Upper lobe of right lung (tissue), 1 donor: ENCODE data around the gene TRMT6. TPM values are rescaled to one million over a fixed set of nuclear protein-coding genes. Genes with fewer than 3 reads are reported as not detected.

ENCODE experiments used
- ATAC-seq: fragments of 200-7000 bp; cut with Tn5 transposase; one replicate; pipeline ENCODE4 v1.9.1; 2020; ENCODE audit warnings: mild to moderate bottlenecking, moderate library complexity
- DNase-seq: peaks from one replicate; pipeline ENCODE4 v3.0.0-alpha.2; 2020
- H3K27ac ChIP-seq: fragments of 200-600 bp; one replicate; pipeline ENCODE4 v1.8.0; 2022
- H3K27me3 ChIP-seq: fragments of 200-600 bp; one replicate; pipeline ENCODE4 v1.8.0; 2022; ENCODE audit warnings: mild to moderate bottlenecking
- H3K36me3 ChIP-seq: fragments of 200-600 bp; one replicate; pipeline ENCODE4 v1.8.0; 2022
- H3K4me1 ChIP-seq: fragments of 200-600 bp; one replicate; pipeline ENCODE4 v1.8.0; 2022
- H3K4me3 ChIP-seq: fragments of 200-600 bp; one replicate; pipeline ENCODE4 v1.8.0; 2022; ENCODE audit warnings: mild to moderate bottlenecking
- H3K9me3 ChIP-seq: fragments of 200-600 bp; one replicate; pipeline ENCODE4 v1.8.0; 2022
- CTCF ChIP-seq: fragments of 200-600 bp; IDR thresholded peaks from one replicate; pipeline ENCODE4 v1.8.0; 2022; ENCODE audit warnings: antibody characterized with exemption
- intact Hi-C: fragments of 100-400 bp; cut with DNase I; formaldehyde crosslinking; loops from one replicate; pipeline ENCODE4 v1.11.0; 2022
- total RNA-seq: library from RNA; stranded (reverse); fragmentation: NEBNext Ultra II Directional; extraction: Animal tissue kit (Norgen Biotek cat#: 25700); gene quantifications from one replicate; pipeline ENCODE4 v1.2.1, GENCODE V29; 2021
- donor health status: DM: no; HTN: yes; CAD: no; lungs with severe emphysema.

Gene TRMT6
- total RNA-seq, 1 donor from 2014 or later, result 8.5 TPM

- ATAC-seq (no peak), DNase-seq (no peak)
- TF ChIP-seq CTCF, result no peak
- Histone ChIP-seq H3K4me3 (no peak overlapping the region), H3K36me3 (peaks cover 14% of the 10 kb centered on the region), H3K27ac (no peak overlapping the region), H3K4me1 (no peaks in the 10 kb centered on the region), H3K27me3 (no peaks in the 10 kb centered on the region), H3K9me3 (no peaks in the 10 kb centered on the region)
- intact Hi-C loops, result no loop called here
Observed at GRCh38 chr20:5989539-5989938, 39.2 kb upstream of the TRMT6 start.

GRCh38 chr20:5987383-5987782, 37.0 kb upstream of the TRMT6 start:
- intact Hi-C loops, result no loop called here
- peaks cover 9% of the 10 kb centered on the region for H3K36me3 ChIP-seq
- DNase-seq, result no peak
- H3K4me1 ChIP-seq, result no peaks in the 10 kb centered on the region
- no peak overlapping the region for H3K4me3 ChIP-seq
- no peaks in the 10 kb centered on the region for H3K27me3 ChIP-seq
- no peaks in the 10 kb centered on the region for H3K9me3 ChIP-seq
- ATAC-seq, result no peak
- no peak for TF ChIP-seq CTCF
- H3K27ac ChIP-seq, result no peak overlapping the region

GRCh38 chr20:5980720-5981538, 30.6 kb upstream of the TRMT6 start:
- DNase-seq (no peak), ATAC-seq (no peak)
- Histone ChIP-seq H3K9me3 (no peaks in the 10 kb centered on the region), H3K27ac (no peak overlapping the region), H3K27me3 (no peaks in the 10 kb centered on the region), H3K36me3 (peaks cover 9% of the 10 kb centered on the region), H3K4me1 (no peaks in the 10 kb centered on the region), H3K4me3 (no peak overlapping the region)
- no peak for TF ChIP-seq CTCF
- intact Hi-C loops, result no loop called here

GRCh38 chr20:5979801-5980200, 29.5 kb upstream of the TRMT6 start:
- H3K9me3 ChIP-seq, result no peaks in the 10 kb centered on the region
- H3K4me1 ChIP-seq, result no peaks in the 10 kb centered on the region
- no peak overlapping the region for H3K27ac ChIP-seq
- no peaks in the 10 kb centered on the region for H3K27me3 ChIP-seq
- no peak for TF ChIP-seq CTCF
- intact Hi-C loops, result no loop called here
- DNase-seq (no peak), ATAC-seq (no peak)
- H3K36me3 ChIP-seq, result peaks cover 9% of the 10 kb centered on the region
- no peak overlapping the region for H3K4me3 ChIP-seq

- DNase-seq, result no peak
- no peaks in the 10 kb centered on the region for H3K27me3 ChIP-seq
- H3K9me3 ChIP-seq, result no peaks in the 10 kb centered on the region
- TF ChIP-seq CTCF, result no peak
- peaks cover 9% of the 10 kb centered on the region for H3K36me3 ChIP-seq
- no peaks in the 10 kb centered on the region for H3K4me1 ChIP-seq
- no peak overlapping the region for H3K27ac ChIP-seq
- no peak overlapping the region for H3K4me3 ChIP-seq
- intact Hi-C loops, result no loop called here
- no peak for ATAC-seq
Observed at GRCh38 chr20:5977975-5978374, 27.6 kb upstream of the TRMT6 start.
